ENCODE results near the gene PIK3R3. TPM values are rescaled to one million over a fixed set of nuclear protein-coding genes. Genes with fewer than 3 reads are reported as not detected.

The PIK3R3 gene
- total and polyA plus RNA-seq, 9 of the 15 experiments (the other 6 are each of a cell fraction or from before 2014, with no cell fraction given): 1.4 to 7.7 (median 4.6) TPM

- TF ChIP-seq RREB1 (CRISPR knock-in tag; IDR thresholded peaks at IDR 0.05) (no peak), JUND (IDR thresholded peaks at IDR 0.05; ENCODE audit: borderline replicate concordance, low read depth, low read length) (no peak), JUND (tag; IDR thresholded peaks at IDR 0.05; ENCODE audit: borderline replicate concordance, low read depth, low read length) (no peak), FOXP1 (CRISPR knock-in tag; IDR thresholded peaks at IDR 0.05) (no peak), THRA (IDR thresholded peaks at IDR 0.05) (no peak), NFXL1 (CRISPR knock-in tag; IDR thresholded peaks at IDR 0.05) (no peak), ELK1 (CRISPR knock-in tag; IDR thresholded peaks at IDR 0.05) (no peak), ZNF766 (CRISPR knock-in tag; conservative IDR thresholded peaks at IDR 0.05) (peak; percentile 49; the same call in 1 of the 2 replicates), PHB (CRISPR knock-in tag; IDR thresholded peaks at IDR 0.05) (no peak), ATF4 (CRISPR knock-in tag; IDR thresholded peaks at IDR 0.05) (no peak), PML (IDR thresholded peaks at IDR 0.05; ENCODE audit: low read length) (no peak), ZNF12 (CRISPR knock-in tag; IDR thresholded peaks at IDR 0.05) (no peak), ZFPM2 (CRISPR knock-in tag; IDR thresholded peaks at IDR 0.05) (no peak), CGGBP1 (CRISPR knock-in tag; IDR thresholded peaks at IDR 0.05) (no peak), SRF (CRISPR knock-in tag; IDR thresholded peaks at IDR 0.05) (peak in 1 of 2 experiments; percentile 26; a peak in 1 of 4 replicates), TBP (optimal IDR thresholded peaks at IDR 0.05; ENCODE audit: low read depth, low read length) (no peak), RB1 (IDR thresholded peaks at IDR 0.05; ENCODE audit: low read depth) (no peak), ZNF263 (CRISPR knock-in tag; IDR thresholded peaks at IDR 0.05; ENCODE audit: borderline replicate concordance) (no peak), ZNF830 (CRISPR knock-in tag; IDR thresholded peaks at IDR 0.05) (no peak), ZNF212 (CRISPR knock-in tag; IDR thresholded peaks at IDR 0.05) (no peak)
Measured at GRCh38 chr1:46065405-46065804, 67.0 kb downstream of the PIK3R3 start (continued).

Data from K562 (cell line).